GM18526 (cell line): ENCODE measurements around the gene NCBP2L.

ENCODE experiments used
- POLR2A ChIP-seq: IDR thresholded peaks from 3 replicates; pipeline ENCODE4 v1.6.1; 2011; ENCODE audit not compliant: insufficient read length; ENCODE audit errors: extremely low read depth

Gene NCBP2L

DNA sequence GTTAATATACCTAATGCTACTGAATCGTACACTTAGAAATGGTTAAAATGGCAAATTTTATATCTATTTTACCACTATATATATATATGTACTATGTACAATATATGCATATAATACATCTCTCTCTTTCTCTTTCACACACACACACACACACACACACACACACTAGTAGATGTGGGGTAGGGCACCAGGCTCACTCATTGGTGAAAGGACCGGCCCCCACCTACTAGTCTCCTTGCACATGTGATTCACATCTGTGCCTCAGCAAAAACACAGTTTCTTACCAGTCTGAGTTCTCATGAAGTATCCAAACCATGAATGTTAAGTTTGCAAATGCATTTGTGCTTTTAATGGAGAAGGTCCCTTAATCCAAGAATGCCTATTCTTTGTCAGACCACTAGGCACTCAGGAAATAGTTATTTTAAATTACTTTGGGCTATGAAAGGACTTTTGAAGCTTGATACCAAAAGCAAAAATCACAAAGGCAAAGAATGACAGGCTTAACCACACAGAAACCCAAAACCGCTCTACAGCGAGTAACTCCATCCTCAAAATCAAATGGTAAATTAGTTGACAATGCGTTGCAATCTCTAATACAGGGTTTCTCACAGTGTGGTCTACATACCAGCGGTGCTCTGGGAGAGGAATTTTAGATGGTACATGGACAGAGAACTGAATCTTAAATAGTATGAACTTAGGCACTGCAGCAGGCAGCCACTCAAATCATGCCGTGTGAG is 7.8 kb upstream of the NCBP2L start:
- no peak for TF ChIP-seq POLR2A

DNA sequence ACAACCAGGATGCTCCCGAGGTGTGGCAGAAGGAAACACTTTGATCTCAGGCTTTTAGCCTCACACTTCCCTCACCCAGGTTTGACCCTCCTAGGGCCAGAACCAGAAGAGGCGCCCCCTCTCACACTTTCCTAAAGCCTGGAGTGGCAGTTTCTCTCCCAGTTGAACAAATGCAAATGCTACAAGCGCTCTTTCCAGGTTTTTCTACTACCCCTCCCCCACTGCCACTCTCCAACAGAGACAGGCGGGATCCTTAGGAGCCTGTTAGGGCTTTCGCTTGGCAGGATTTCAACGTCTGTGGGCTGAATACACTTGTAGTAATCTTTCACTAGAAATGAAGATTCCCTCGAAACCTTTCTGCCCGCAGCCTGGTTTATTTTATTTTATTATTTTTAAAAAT is 4.3 kb upstream of the NCBP2L start:
- no peak for TF ChIP-seq POLR2A

DNA sequence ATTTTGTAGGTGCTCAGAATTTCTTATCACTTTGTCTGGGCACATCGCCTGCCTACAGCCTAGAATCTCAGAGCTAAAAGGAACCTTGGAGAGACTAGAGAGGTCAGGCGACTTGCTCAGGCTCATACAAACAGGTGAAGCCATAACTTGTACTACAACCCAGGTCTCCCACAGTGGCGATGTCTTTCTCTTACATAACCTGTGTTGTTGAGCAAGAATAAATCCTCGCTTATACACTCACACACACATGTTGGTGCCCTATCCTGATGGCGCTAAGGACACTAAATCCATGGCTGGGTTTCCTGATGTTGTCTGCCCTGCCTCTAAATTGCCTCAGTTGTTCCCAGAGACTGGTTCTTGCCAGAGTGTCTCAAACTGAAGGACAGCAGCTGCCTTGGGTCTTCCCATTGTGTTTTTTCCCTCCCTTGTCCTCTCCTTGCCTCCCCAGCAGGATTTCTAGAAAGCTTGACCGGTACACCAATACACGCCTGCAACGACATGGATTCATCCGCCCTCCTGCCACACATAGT is 3.6 kb upstream of the NCBP2L start:
- TF ChIP-seq POLR2A = no peak

DNA sequence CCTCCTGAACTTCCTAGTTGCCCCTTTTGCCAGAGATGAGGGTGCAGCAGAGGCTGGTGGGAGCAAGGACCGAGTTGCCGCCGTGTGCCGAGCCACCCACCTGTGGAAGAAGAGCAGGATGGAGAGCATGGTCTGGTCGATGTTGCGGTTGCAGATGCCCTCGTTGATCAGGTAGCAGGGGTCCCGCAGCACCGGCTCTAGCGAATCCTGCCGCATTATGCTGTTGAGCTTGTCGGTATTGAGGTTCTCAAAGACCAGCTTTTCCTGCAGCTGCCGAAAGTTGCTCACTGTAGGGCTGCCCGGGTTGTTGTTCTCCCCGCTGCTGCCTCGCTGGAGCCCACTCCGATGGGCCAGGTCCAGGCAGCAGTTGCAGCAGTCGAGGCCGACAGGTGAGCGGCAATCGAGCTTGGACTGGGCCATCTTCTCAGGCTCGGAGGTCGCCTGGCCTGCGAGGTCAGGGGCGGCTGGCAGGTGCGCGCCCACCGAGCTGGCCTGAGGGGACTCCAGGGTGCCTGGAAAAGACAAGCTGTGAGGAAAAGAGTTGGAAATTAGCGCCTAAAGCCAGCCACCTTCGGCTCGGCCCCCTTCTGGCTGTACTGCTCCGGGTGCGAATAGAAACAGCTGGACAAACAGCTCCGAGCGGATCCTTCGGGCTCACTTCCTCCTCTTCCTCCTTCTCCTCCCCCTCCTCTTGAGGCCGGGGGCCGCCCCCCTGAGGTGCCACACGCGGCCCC is 2.4 kb upstream of the NCBP2L start:
- no peak for TF ChIP-seq POLR2A

DNA sequence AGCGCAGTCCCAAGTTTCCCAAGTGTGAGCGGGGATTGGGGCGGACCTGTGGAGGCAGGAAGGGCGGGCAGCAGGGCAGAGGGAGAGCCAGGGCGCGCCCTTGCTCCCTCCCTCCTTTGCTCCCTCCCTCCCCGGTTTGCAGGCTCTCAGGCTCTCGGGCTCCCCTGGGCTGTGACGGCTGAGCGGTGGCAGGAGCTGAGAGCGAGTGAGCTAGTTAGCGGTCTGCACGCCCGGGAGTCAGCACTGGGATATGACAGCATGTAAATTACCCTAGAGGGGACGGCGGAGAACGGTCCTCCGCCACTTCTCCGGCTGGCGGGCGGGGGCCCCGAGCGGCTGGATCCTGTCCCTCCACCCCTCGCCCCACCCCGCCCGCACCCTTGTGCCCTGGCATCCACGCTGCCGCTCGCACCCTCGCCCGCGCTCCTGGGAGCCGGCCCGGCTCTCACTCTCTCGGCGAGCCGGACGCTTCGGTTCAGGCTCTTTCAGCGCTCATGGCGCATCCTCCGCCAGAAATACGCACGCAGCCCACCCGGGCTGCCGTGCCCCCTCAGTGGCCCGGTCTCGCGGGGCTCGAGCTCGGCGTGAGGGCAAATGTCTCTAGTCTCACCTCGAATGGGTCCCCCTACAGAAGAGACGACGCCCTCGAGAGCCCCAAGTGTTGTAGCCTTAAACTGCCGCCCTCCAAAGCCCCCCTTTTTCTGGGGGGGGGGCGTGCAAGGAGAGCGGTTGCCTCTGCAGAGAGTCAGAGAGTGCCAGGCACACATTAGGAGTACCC is 1.6 kb upstream of the NCBP2L start, which contains the start of gene TSC22D3:
TSS of gene TSC22D3 (minus strand) at position 54 of the 778 bp plus-strand sequence. CDS start 368 bp downstream, outside the sequence.
- no peak for TF ChIP-seq POLR2A

DNA sequence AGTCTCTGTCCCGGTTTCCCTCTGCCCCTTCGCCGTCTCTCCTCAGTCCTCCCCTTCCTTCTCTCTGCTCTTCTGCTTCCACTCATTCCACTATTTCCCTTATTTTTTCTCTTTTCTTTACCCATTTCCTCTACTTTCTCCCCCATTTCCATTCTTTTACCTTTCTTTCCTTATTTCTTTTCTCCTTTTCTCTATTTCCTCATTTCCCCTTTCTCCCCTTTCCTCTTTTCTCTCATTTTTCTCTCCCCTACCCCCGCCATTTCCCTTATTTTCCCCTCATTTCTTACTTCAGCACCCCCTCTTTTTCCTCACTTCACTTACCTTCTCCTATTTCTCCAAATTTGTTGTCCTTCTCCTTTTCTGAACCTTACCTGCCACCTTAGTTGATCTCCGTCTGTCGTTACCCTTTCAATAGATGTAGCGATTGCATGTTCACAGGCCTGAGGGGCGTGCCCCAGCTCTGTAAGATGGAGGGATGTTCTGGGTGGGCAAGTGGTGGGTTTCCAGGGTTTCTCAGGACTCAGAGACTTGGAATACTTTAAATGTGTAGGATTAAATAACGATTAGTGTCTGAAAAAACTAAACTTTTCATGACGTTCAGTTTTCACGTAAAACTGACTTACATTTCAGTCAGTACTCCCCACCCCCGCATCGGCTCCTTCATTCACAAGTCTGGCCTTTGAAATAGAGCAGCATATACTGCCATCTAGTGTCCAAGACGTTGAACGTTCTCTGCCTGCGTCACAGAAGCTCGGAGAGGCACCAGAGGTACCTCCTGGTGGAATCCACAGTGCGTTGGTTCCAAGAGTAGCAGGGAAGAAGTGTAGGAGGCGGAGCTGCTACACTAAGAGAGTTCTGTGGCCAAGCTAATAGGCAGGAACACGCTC is 641 bp upstream of the NCBP2L start:
- no peak for TF ChIP-seq POLR2A

DNA sequence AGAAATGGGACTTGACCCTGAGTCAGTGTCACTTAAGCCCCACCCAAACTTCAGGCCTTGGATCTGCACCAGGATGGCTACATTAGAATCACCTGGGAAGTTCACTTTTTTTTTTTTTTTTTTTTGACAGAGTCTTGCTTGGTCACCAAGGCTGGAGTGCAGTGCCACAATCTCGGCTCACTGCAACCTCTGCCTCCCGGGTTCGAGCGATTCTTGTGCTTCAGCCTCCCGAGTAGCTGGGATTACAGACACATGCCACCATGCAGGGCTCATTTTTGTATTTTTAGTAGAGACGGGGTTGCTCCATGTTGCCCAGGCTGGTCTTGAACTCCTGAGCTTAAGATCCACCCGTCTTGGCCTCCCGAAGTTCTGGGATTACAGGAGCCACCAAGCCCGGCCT is 3.0 kb downstream of the NCBP2L start:
- TF ChIP-seq POLR2A = no peak

DNA sequence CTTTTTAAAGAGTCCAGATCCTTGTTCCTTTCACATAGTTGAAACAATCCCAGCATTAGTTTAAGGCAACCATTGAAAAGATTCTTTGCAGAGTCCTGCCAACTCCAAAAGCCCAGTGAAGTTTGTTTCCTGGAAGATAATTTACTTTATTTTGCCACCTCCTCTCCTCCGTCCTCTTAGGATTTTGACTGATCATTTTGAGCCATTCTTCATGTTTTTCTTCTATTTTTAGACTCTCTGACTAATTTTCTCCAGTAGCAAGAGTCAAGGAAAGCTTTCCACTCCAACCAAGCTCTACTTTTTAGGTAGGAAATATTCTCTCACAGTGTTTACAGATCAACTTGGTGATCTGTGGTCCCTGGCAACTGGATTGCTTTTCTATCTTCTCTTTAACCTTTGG is 10.3 kb downstream of the NCBP2L start:
- TF ChIP-seq POLR2A = no peak

DNA sequence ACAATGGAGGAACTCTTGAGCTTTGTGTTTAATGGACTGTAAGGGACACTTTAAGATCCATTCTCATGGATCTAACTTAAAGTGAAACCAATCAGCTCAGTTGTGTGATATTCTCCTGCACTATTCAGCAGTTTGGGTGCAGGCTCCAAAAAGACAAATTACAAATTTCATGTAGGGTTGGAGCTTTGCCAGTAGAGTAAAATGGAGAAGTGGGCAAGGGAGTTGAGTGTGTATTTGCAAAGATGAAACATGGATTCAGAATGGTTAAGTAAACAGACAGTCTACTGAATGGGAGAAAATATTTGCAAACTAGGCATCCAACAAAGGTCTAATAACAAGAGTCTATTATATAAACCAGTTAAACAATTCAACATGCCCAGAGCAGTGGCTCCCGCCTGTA is 26.9 kb downstream of the NCBP2L start:
- TF ChIP-seq POLR2A = no peak

DNA sequence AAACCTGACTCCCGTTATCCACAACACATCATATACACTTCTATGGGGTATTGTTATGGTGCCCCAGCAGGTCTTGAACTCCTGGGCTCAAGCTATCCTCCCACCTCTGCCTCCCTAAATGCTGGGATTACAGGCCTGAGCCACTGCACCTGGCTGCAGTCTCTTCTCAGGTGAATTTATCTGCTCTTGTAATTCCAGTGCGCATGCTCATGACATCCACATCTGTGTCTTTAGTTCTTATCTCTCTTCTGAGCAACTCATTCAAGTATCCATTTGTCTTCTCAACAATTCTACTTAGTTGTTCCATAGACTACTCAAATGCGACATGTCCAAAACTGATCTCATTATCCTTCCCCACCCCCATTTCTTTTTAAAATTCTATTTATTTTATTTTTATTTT is 27.6 kb downstream of the NCBP2L start:
- TF ChIP-seq POLR2A = no peak

DNA sequence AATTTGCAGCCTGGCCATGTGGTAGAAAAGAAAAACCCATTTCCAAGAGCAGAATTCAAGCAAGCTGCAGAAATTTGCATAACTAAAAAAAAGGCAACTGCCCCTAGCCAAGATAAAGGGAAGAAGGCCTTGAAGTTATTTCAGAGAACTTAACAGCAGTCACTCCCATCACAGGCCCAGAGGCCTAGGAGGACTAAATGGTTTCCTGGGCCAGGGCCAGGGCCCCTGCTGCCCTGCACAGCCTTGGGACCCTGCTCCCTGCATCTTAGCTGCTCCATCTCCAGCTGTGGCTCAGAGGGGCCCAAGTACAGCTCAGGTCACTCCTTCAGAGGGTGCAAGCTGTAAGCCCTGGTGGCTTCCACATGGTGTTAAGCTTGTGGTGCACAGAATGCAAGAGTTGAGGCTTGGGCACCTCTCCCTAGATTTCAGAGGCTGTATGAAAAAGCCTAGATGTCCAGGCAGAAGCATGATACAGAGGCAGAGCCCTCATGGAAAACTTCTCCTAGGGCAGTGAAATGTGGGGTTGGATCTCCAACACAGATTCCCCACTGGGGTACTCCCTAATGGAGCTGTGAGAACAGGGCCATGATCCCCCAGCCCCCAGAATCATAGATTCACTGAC is 41.5 kb downstream of the NCBP2L start:
- no peak for TF ChIP-seq POLR2A

DNA sequence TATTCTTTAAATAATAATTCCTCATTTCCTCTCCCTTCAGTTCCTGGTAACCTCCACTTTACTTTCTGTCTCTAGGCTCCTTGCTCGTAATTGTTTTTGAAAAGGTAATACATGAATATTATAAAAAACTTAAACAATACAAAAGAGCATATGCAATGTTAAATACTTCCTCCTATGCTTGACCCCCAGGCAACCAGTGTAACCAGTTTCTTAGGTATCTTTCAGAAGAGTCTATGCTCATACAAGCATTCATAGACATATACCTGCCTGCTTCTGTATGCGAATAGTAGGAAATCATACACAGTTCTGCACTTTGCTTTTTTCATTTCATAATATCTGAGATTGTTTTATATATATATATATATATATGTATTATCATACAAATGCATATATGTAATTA is 45.5 kb downstream of the NCBP2L start:
- no peak for TF ChIP-seq POLR2A

DNA sequence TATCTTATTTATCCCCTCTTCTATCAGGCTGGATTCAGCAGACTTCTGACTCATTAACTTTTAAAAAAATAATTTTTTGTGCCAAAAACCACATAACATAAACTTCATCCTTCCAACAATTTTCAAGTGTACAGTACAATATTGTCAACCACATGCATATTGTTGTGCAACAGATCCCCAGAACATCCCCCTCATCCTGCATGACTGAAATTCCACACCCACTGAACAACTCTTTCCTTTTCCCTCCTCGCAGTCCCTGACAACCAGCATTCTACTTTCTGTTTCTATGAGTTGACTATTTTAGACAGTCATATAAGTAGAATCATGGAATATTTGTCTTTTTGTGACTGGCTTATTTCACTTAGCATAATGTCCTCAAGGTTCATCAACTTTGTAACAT is 45.9 kb downstream of the NCBP2L start:
- TF ChIP-seq POLR2A = no peak

DNA sequence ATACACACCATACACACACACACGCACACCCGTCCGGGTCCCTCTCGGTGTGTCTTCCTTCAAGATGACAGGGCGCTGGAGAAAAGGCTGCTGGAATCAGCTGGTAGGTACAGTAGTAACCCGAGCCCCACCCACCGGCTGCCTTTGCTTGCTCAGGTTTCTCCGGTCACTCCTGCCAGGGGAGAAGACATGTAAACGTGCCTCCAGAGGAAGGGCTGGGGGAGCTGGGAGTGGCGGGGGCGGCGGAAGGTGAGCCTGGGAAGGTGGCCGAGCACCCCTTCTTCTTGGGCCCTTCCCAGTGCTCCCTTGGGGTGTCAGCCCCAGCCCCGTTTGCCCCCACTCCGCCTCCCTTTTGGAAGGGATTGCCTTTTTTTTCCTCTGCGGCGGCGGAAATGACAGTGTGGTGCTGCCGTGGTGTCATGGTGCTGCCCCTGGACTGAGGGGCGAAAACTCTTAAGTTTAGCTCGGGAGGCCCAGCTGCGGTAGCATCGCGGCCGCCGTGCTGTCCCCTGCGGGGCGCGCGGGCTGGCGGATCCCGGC is 48.2 kb downstream of the NCBP2L start, which contains the start of gene MID2:
TSS of gene MID2 (plus strand) at position 169 of the 540 bp plus-strand sequence. CDS start 561 bp downstream, outside the sequence.
- TF ChIP-seq POLR2A = no peak
